Subcutaneous abdominal adipose tissue (tissue), 5 donors: ENCODE measurements around the gene PTCD1.

Experiments used
- H3K27ac ChIP-seq: one replicate; pipeline ENCODE4 v1.7.0; 2013; ENCODE audit warnings: low read depth, mild to moderate bottlenecking, inconsistent platforms, low read length, moderate library complexity
- H3K27me3 ChIP-seq, 5 donors: one replicate each; pipeline ENCODE4 v1.7.0; 2013; ENCODE audit warnings: low read length in 5 of 5, inconsistent platforms in 1 of 5; ENCODE audit not compliant: control insufficient read depth in 5 of 5, insufficient read depth in 4 of 5
- H3K36me3 ChIP-seq, 5 donors: one replicate each; pipeline ENCODE4 v1.7.0; 2013; ENCODE audit warnings: low read length in 5 of 5; ENCODE audit not compliant: control insufficient read depth in 5 of 5, insufficient read depth in 5 of 5
- H3K4me1 ChIP-seq, 5 donors: one replicate each; pipeline ENCODE4 v1.7.0; 2013; ENCODE audit warnings: low read length in 5 of 5, mild to moderate bottlenecking in 3 of 5, moderate library complexity in 1 of 5; ENCODE audit not compliant: control insufficient read depth in 5 of 5, insufficient read depth in 5 of 5
- H3K4me3 ChIP-seq, 5 donors: one replicate each; pipeline ENCODE4 v1.7.0; 2013; ENCODE audit warnings: low read length in 5 of 5, low read depth in 1 of 5
- H3K9ac ChIP-seq, 5 donors: one replicate each; pipeline ENCODE4 v1.7.0; 2013; ENCODE audit warnings: low read length in 5 of 5, mild to moderate bottlenecking in 4 of 5, moderate library complexity in 3 of 5
- H3K9me3 ChIP-seq, 5 donors: one replicate each; pipeline ENCODE4 v1.7.0; 2013; ENCODE audit warnings: low read length in 5 of 5; ENCODE audit not compliant: control insufficient read depth in 5 of 5
- donor health status: healthy.
- donor health status: healthy.
- donor health status: healthy.
- donor health status: healthy.
- donor health status: healthy.

The PTCD1 gene

DNA sequence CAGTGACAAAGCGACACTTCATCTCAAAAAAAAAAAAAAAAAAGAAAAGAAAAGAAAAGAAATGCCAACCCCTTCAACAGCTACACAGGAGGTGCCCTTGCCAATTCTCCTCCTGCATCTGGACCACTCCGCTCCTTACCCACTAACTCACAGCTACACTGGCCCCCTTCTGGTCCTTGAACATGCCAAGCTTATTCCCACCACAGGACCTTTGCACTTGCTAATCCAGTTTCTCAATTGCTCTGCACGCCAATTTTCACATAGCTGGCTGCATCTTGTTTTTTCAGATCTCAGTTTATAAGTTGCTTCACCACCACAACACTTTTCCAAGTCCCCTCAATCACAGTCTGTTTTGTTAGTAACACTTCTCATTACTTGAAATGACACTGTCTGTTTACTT lies 35.7 kb downstream of the PTCD1 start:
- Histone ChIP-seq H3K36me3 (peaks cover 5 to 70% (median 60%) of the 10 kb centered on the region in 5 donors), H3K9me3 (no peaks in the 10 kb centered on the region), H3K9ac (no peak overlapping the region), H3K27ac (no peak overlapping the region), H3K4me3 (no peak overlapping the region), H3K27me3 (no peaks in the 10 kb centered on the region), H3K4me1 (peaks cover 6 to 31% (median 27%) of the 10 kb centered on the region in 5 donors)

DNA sequence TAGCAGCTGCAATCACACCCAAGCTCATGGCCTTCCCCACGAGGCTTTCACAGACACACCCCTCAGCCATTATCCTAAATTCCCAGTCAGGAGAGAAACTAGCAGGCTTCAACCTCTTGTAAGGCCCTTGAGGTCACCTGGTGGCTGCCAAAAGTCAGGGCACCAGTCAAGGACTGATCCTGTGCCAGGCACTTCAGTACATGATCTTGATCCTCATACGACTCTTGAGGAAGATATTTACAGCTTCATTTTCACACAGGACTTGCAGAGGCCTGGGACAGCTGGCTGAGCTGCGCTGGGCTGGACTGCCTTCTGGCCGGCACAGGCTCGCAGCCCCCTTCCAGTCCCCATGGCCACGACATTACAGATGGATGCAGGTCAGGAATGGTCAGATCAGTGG lies 39.0 kb downstream of the PTCD1 start:
- no peak overlapping the region for H3K27ac ChIP-seq
- no peaks in the 10 kb centered on the region for H3K27me3 ChIP-seq
- H3K36me3 ChIP-seq = peaks cover 5 to 95% (median 86%) of the 10 kb centered on the region in 5 donors
- H3K4me3 ChIP-seq = no peak overlapping the region
- H3K4me1 ChIP-seq = peaks cover 0 to 6% (median 5%) of the 10 kb centered on the region in 5 donors
- H3K9ac ChIP-seq = no peak overlapping the region
- H3K9me3 ChIP-seq = no peaks in the 10 kb centered on the region

DNA sequence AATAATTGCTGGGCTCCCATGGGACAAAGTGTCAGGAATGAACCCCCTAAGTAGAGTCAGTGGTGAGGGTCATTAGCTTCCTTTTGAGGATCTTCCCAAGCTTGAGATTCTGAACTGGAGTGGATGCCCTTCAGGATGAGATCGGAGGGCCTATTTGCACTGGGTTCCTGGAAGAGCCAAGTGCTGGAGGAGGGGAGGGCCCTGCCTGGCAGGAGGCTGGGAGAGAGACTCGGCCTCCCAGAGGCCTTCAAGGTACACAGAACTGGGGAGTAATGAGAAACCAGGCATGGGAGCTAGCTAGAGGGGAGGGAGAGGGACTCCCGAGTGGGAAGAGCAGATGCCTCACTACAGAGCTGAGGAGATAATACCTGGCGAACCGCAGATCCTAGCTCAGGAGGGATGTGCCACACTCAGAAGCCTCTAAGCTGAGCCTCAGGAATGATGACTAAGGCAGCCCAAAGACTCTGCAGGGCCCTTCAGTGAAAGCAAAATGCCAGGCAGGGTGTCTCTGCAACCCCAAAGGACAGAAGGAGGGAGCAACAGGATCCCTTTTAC lies 39.6 kb downstream of the PTCD1 start:
- H3K27ac ChIP-seq = no peak overlapping the region
- no peak overlapping the region for H3K9ac ChIP-seq
- no peaks in the 10 kb centered on the region for H3K9me3 ChIP-seq
- H3K4me3 ChIP-seq = no peak overlapping the region
- no peaks in the 10 kb centered on the region for H3K27me3 ChIP-seq
- H3K36me3 ChIP-seq = peaks cover 5 to 94% (median 86%) of the 10 kb centered on the region in 5 donors
- H3K4me1 ChIP-seq = peaks cover 0 to under 1% (median under 1%) of the 10 kb centered on the region in 5 donors

DNA sequence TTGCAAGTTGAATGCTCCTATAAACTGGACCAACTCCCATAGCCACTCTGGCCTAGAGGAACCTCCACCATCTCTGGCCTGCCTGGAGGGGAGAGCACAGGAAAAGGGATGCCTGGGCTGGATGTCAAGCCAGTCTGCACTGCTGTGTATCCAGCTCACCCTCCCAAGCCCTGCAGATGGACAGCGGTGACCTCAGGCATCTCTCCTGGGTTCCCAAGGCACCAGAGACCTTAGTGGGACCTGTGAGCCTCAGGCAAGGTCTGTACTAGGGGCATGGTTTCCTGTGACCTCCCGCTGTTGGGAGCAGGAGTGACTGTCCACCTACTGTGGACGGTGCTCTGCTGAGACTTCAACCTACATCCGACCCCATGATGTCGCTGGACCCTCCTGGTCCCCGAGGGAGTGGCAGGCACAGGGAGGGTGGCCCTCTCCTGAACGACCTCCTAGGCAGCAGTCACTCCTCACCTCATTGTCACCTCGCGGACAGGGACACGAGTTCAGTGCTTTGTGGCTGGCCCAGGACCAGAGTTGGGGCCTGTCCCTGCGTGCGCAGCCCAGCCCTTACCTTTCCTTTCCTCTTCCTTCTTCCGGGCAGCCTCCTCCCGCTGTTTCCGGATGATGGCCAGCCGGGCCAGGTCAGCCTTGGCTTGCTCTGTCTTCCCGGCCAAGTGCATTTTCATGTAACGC lies 41.2 kb downstream of the PTCD1 start:
- no peaks in the 10 kb centered on the region for H3K9me3 ChIP-seq
- H3K4me3 ChIP-seq = no peak overlapping the region
- H3K27ac ChIP-seq = no peak overlapping the region
- H3K9ac ChIP-seq = no peak overlapping the region
- peaks cover 0 to 86% (median 75%) of the 10 kb centered on the region in 5 donors for H3K36me3 ChIP-seq
- peaks cover 1 to 15% (median 13%) of the 10 kb centered on the region in 5 donors for H3K4me1 ChIP-seq
- no peaks in the 10 kb centered on the region for H3K27me3 ChIP-seq

DNA sequence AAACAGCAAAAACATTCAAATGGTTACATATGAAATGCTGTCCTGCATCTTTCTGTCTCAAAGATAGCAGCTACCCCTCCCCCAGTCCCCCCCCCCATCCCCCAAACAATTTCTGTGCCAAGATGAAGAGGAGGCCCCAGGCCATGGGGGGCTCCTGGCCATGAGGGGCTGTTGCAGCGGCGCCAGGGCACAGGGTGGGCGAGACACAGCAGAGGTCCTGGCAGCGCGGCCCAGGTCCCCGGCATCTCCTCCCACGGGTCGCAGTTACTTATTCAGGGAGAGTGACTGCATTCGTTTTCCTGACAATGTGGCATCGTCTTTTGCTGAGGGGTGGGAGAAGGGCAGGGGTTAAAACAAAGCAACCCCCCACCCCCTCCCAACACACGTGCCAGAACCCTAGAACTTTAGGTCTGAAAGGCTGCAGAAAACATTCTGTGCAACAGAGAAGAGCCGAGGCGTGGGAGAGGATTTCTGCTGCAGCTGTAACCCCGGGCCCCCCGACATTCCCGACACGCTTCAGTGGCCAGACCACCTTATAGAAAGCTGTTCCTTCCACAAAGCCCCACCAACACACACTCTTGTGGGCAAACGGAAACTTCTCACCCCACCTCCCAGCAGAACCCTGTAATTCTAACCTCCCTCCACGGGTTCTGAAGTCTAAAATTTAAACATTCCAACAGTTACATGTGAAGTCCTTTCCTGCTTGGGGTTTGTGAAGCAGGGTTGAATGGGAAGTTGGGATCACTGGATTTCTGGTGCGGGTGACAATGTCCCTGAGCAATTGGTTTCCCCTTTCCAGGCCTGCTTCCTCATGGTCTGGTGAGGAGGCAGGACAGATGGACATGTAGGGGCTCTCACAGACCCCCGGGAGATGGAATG lies 41.9 kb downstream of the PTCD1 start:
- H3K4me1 ChIP-seq = peaks cover 1 to 21% (median 17%) of the 10 kb centered on the region in 5 donors
- H3K9ac ChIP-seq = no peak overlapping the region
- H3K36me3 ChIP-seq = peaks cover 0 to 85% (median 69%) of the 10 kb centered on the region in 5 donors
- no peaks in the 10 kb centered on the region for H3K9me3 ChIP-seq
- no peak overlapping the region for H3K4me3 ChIP-seq
- H3K27ac ChIP-seq = no peak overlapping the region
- no peaks in the 10 kb centered on the region for H3K27me3 ChIP-seq

DNA sequence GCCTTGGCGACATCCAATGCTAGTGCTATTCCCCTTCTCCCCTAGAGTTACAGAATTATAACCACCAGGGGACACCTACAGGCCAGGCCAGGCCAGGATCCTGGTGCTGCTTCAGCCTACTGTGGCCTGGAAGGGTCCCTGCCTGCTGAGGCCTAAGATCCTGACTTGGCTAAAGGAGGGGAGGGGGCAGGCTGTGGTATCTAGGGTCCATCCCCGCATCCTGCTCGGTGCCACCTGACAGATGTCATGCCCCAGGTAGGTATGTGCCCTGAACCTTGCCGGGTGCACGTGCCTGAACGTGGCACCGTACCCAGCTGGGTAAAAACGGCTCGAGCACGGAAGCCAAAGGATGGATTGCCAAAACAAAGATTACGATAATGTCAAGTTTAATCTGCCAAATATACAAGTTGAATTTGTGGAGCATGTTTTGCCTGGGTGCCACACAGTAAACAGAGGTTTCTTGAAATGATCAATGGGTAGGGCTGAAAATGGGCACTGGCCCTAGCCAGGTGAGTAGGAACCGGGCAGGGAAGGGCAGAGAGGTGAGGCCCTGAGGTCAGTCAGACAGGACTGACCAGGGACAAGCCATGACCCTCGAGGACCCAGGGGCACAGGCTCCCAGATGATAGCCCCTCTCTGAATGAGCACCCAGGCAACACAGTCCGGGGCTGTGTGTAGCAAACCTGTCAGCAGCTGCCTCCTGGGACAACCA lies 42.8 kb downstream of the PTCD1 start:
- Histone ChIP-seq H3K27ac (no peak overlapping the region), H3K4me1 (peaks cover 1 to 21% (median 17%) of the 10 kb centered on the region in 5 donors), H3K27me3 (no peaks in the 10 kb centered on the region), H3K4me3 (no peak overlapping the region), H3K9ac (no peak overlapping the region), H3K9me3 (no peaks in the 10 kb centered on the region), H3K36me3 (peaks cover 0 to 85% (median 71%) of the 10 kb centered on the region in 5 donors)

DNA sequence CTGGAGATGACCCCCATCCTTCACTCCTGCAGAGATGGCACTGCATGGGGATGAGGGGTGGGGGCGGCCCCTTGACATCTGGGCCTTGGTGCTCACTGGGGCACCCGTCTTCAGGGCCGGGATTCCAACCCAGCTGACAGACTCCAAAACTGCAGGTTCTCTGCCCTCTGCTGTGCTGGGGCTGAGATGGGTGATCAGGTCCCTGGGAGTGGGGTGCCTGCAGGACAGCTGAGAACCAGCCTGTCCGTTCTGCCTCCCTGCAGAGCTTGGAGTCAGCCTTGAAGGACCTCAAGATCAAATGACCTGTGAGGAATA lies 44.5 kb downstream of the PTCD1 start:
- Histone ChIP-seq H3K9ac (no peak overlapping the region), H3K27me3 (no peaks in the 10 kb centered on the region), H3K27ac (no peak overlapping the region), H3K36me3 (peaks cover 0 to 85% (median 71%) of the 10 kb centered on the region in 5 donors), H3K9me3 (no peaks in the 10 kb centered on the region), H3K4me3 (no peak overlapping the region), H3K4me1 (peaks cover 1 to 21% (median 17%) of the 10 kb centered on the region in 5 donors)

DNA sequence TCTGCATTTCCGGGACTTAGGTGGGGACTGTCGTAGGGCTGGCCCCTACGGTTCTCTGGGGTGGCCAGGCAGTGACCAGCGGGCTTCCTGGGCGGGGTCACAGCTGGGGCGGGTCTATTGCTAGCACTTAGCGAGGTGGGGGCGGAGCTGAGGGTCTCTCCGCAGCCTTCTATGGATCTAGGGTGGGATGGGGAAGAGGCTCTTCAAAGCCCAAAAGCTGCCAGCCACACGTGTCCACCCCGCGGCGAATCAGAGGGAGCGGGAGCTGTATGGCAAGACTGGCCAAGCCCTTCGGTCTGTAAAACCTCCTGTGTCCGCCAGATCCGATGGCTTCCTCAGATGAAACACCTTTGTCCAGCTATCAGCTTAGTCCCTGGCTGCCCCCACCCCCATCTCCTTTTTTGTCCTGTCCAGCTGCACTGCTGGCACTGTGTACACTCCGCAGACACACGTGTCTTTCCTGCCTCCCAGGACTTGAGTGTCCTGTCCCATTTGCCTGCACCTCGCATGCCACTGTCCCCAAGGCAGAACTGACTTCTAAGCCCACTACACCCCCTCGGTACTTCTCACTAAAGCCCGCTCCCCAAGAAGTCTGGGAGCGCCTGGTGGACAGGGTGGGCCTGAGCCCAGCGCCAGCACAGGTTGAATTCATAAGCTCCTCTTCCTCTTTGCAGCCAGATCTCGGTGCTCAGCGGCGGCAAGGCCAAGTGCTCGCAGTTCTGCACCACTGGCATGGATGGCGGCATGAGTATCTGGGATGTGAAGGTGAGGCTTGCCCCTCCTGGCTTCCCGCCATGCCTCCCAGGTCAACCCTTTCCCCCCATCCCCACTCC lies 45.0 kb downstream of the PTCD1 start:
- Histone ChIP-seq H3K4me1 (peaks cover 1 to 21% (median 17%) of the 10 kb centered on the region in 5 donors), H3K4me3 (peak overlapping the region; percentile 68 to 86 (median 75)), H3K36me3 (peaks cover 0 to 82% (median 66%) of the 10 kb centered on the region in 5 donors), H3K27me3 (no peaks in the 10 kb centered on the region), H3K27ac (no peak overlapping the region), H3K9ac (peak overlapping the region in 4 of 5 donors; percentile 57 to 66 (median 63)), H3K9me3 (no peaks in the 10 kb centered on the region)
